AG09319 (cell line): Measurements from ENCODE around the gene MAGEA12.
"Not testable (repeated sequence)": the region's sequence is repeated elsewhere in the genome, so short reads cannot be mapped to it uniquely, and the experiment has no call there.

ENCODE experiments used
- DNase-seq: peaks from one replicate; pipeline ENCODE4 v3.0.0-alpha.2; 2010; ENCODE audit warnings: low read depth; ENCODE audit errors: extremely low read depth
- CTCF ChIP-seq: IDR thresholded peaks from 2 replicates; pipeline ENCODE4 v1.5.1; 2011; ENCODE audit warnings: low read depth, mild to moderate bottlenecking, inconsistent platforms, low read length, moderate library complexity

Gene MAGEA12

GRCh38 chrX:152735860-152736511 is 2.4 kb downstream of the MAGEA12 start:
- TF ChIP-seq CTCF: no peak

GRCh38 chrX:152736528-152736927 is 3.0 kb downstream of the MAGEA12 start:
- DNase-seq: not testable (repeated sequence)

More at GRCh38 chrX:152735860-152736511, 2.4 kb downstream of the MAGEA12 start:
- no peak for DNase-seq

GRCh38 chrX:152738560-152738959 is 5.0 kb downstream of the MAGEA12 start:
- no peak for TF ChIP-seq CTCF

GRCh38 chrX:152753686-152754650 is 20.4 kb downstream of the MAGEA12 start, which contains the start of gene MAGEA2:
Gene MAGEA2, minus strand, starts transcription at chrX:152753842. Its CDS starts 2,479 bp downstream, at chrX:152751363.
- not testable (repeated sequence) for DNase-seq

More at GRCh38 chrX:152738560-152738959, 5.0 kb downstream of the MAGEA12 start:
- no peak for DNase-seq

- not testable (repeated sequence) for DNase-seq
Measured at GRCh38 chrX:152754871-152755270, 21.3 kb downstream of the MAGEA12 start.

- not testable (repeated sequence) for DNase-seq
Measured at GRCh38 chrX:152758918-152759317, 25.4 kb downstream of the MAGEA12 start, which contains the start of gene CSAG3. Gene CSAG3, plus strand, starts transcription at chrX:152759218.

GRCh38 chrX:152759544-152759943 is 26.0 kb downstream of the MAGEA12 start:
- not testable (repeated sequence) for DNase-seq

- not testable (repeated sequence) for DNase-seq
Measured at GRCh38 chrX:152761582-152761981, 28.0 kb downstream of the MAGEA12 start.

- not testable (repeated sequence) for DNase-seq
Measured at GRCh38 chrX:152766562-152766961, 33.0 kb downstream of the MAGEA12 start.

- not testable (repeated sequence) for DNase-seq
Measured at GRCh38 chrX:152769549-152770289, 36.2 kb downstream of the MAGEA12 start, which contains the start of gene MAGEA6. Gene MAGEA6, minus strand, starts transcription at chrX:152769689. Its CDS starts 2,039 bp downstream, at chrX:152767650.

- DNase-seq: not testable (repeated sequence)
Measured at GRCh38 chrX:152787062-152787461, 53.5 kb downstream of the MAGEA12 start.
